HCT116 (cell line): ENCODE measurements around the gene REN. TPM values are rescaled to one million over a fixed set of nuclear protein-coding genes. Genes with fewer than 3 reads are reported as not detected.

Experiments used
- ATAC-seq: fragments of 200-7000 bp; cut with Tn5 transposase; 2 replicates; pipeline ENCODE4 v1.9.1; 2020; ENCODE audit warnings: mild to moderate bottlenecking, moderate library complexity
- BruUV-seq: library from RNA; stranded (reverse); fragments of 400-500 nt; replicated peaks from 2 replicates; lab custom pipeline; 2021; lab: Mats Ljungman, UMichigan
- CTCF ChIA-PET: fragments of 300-600 bp; sonication (Branson Sonifier 250); formaldehyde crosslinking; loops from one replicate; lab custom pipeline; 2021; ENCODE audit warnings: antibody characterized with exemption; lab: Charles Lee
- POLR2A ChIA-PET: fragments of 300-600, 350-600 bp; sonication (Branson Sonifier 250); formaldehyde crosslinking; loops from one replicate; lab custom pipeline; 2021; ENCODE audit warnings: antibody characterized with exemption; lab: Charles Lee
- RAD21 ChIA-PET, 2 experiments: fragments of 300-600 bp; sonication (Branson Sonifier 250); formaldehyde crosslinking; loops; one replicate each; lab custom pipeline; 2023; ENCODE audit warnings: low total read pairs in 2 of 2; ENCODE audit not compliant: uncharacterized antibody in 2 of 2, unreplicated experiment in 2 of 2, low non-redundant PET in 1 of 2; lab: Charles Lee
- DNase-seq: peaks from one replicate; pipeline ENCODE4 v3.0.0-alpha.2; 2010; ENCODE audit warnings: low read depth, low spot score
- H2AFZ ChIP-seq: fragments of 200-600 bp; shearing (Covaris generic), sonication (generic); 2 replicates; pipeline ENCODE4 v1.6.1; 2017; ENCODE audit warnings: low read depth, mixed run types, mixed read lengths, antibody characterized with exemption, low read length; ENCODE audit not compliant: poor library complexity, severe bottlenecking
- H3K27ac ChIP-seq: 2 replicates; pipeline ENCODE4 v1.5.1; 2012; ENCODE audit warnings: low read depth, low read length
- H3K27me3 ChIP-seq: fragments of 200-600 bp; sonication (generic); 2 replicates; pipeline ENCODE4 v1.6.1; 2016; ENCODE audit warnings: mixed run types, low read length, mixed read lengths; ENCODE audit not compliant: insufficient read depth
- H3K36me3 ChIP-seq, 2 experiments: fragments of 200-500 bp in 1 of 2; fragments of 200-600 bp in 1 of 2; sonication (Bioruptor generic) in 1 of 2; sonication (generic) in 1 of 2; 2 replicates each; pipeline versions ENCODE4 v1.5.1 to v1.6.1; 2014 to 2016; ENCODE audit warnings: low read length in 2 of 2, inconsistent platforms in 1 of 2, mixed read lengths in 1 of 2, mixed run types in 1 of 2; ENCODE audit not compliant: insufficient read depth in 2 of 2, control insufficient read depth in 1 of 2
- H3K4me1 ChIP-seq, 2 experiments: fragments of 200-600 bp in 1 of 2; sonication (generic) in 1 of 2; 2 replicates each; pipeline versions ENCODE4 v1.5.1 to v1.6.1; 2012 to 2017; ENCODE audit warnings: low read length in 2 of 2, inconsistent platforms in 1 of 2, mild to moderate bottlenecking in 1 of 2, mixed read lengths in 1 of 2, mixed run types in 1 of 2, moderate library complexity in 1 of 2; ENCODE audit not compliant: insufficient read depth in 2 of 2, control insufficient read depth in 1 of 2
- H3K4me2 ChIP-seq: fragments of 200-600 bp; sonication (generic); 2 replicates; pipeline ENCODE4 v1.6.1; 2017; ENCODE audit warnings: mixed run types, low read length, mixed read lengths
- H3K4me3 ChIP-seq, 2 experiments: fragments of 200-600 bp in 1 of 2; sonication (generic) in 1 of 2; replicated peaks in 1 of 2; 2 replicates each; pipeline ENCODE4 v1.5.1; 2011 to 2016; ENCODE audit warnings: low read length in 2 of 2, control low read depth in 1 of 2, low read depth in 1 of 2, mild to moderate bottlenecking in 1 of 2, mixed read lengths in 1 of 2, mixed run types in 1 of 2
- H3K79me2 ChIP-seq: fragments of 200-600 bp; sonication (generic); 2 replicates; pipeline ENCODE4 v1.6.1; 2017; ENCODE audit warnings: mild to moderate bottlenecking, mixed run types, low read length, moderate library complexity, mixed read lengths; ENCODE audit not compliant: insufficient read depth
- H3K9ac ChIP-seq: fragments of 200-600 bp; sonication (generic); 2 replicates; pipeline ENCODE4 v1.6.1; 2016; ENCODE audit warnings: low read length, mixed read lengths
- H3K9me2 ChIP-seq: fragments of 200-600 bp; sonication (generic), shearing (Covaris generic); 2 replicates; pipeline ENCODE4 v1.6.1; 2017; ENCODE audit warnings: mixed run types, mild to moderate bottlenecking, moderate library complexity; ENCODE audit not compliant: insufficient read depth
- H3K9me3 ChIP-seq, 2 experiments: fragments of 200-500 bp in 1 of 2; fragments of 200-600 bp in 1 of 2; sonication (Bioruptor generic) in 1 of 2; sonication (generic) in 1 of 2; 2 replicates each; pipeline ENCODE4 v1.6.1; 2014 to 2017; ENCODE audit warnings: low read length in 2 of 2, mixed read lengths in 2 of 2, inconsistent platforms in 1 of 2, low read depth in 1 of 2, mild to moderate bottlenecking in 1 of 2, mixed run types in 1 of 2, moderate library complexity in 1 of 2; ENCODE audit not compliant: control insufficient read depth in 1 of 2, insufficient read depth in 1 of 2
- H4K20me1 ChIP-seq: fragments of 200-600 bp; sonication (generic), shearing (Covaris generic); 2 replicates; pipeline ENCODE4 v1.6.1; 2017; ENCODE audit warnings: mixed run types, mild to moderate bottlenecking, moderate library complexity; ENCODE audit not compliant: insufficient read depth
- ATF3 ChIP-seq: IDR thresholded peaks from 2 replicates; pipeline ENCODE4 v1.6.1; 2012
- CBX3 ChIP-seq: IDR thresholded peaks from 2 replicates; pipeline ENCODE4 v1.6.1; 2012; ENCODE audit warnings: low read depth
- CEBPB ChIP-seq: IDR thresholded peaks from 2 replicates; pipeline ENCODE4 v1.6.1; 2012; ENCODE audit warnings: low read depth
- EGR1 ChIP-seq: IDR thresholded peaks from 2 replicates; pipeline ENCODE4 v1.6.1; 2012; ENCODE audit warnings: low read depth
- ELF1 ChIP-seq: IDR thresholded peaks from 2 replicates; pipeline ENCODE4 v1.6.1; 2012; ENCODE audit warnings: low read depth, borderline replicate concordance
- EZH2phosphoT487 ChIP-seq: fragments of 200-600 bp; IDR thresholded peaks from 2 replicates; pipeline ENCODE4 v1.6.1; 2018; ENCODE audit warnings: antibody characterized with exemption, borderline replicate concordance
- FOSL1 ChIP-seq: IDR thresholded peaks from 2 replicates; pipeline ENCODE4 v1.6.1; 2012; ENCODE audit warnings: low read depth
- POLR2A ChIP-seq: IDR thresholded peaks from 2 replicates; pipeline ENCODE4 v1.7.0; 2011; ENCODE audit warnings: borderline replicate concordance; ENCODE audit not compliant: insufficient read depth, insufficient read length; ENCODE audit errors: extremely low read depth
- RAD21 ChIP-seq: IDR thresholded peaks from 2 replicates; pipeline ENCODE4 v1.6.1; 2012; ENCODE audit warnings: low read depth, mild to moderate bottlenecking
- REST ChIP-seq: IDR thresholded peaks from 2 replicates; pipeline ENCODE4 v1.6.1; 2012; ENCODE audit warnings: low read depth
- SIN3A ChIP-seq: IDR thresholded peaks from 2 replicates; pipeline ENCODE4 v1.6.1; 2012; ENCODE audit warnings: low read depth
- SP1 ChIP-seq: IDR thresholded peaks from 2 replicates; pipeline ENCODE4 v1.6.1; 2012; ENCODE audit warnings: low read depth
- TCF7L2 ChIP-seq: IDR thresholded peaks from 2 replicates; pipeline ENCODE4 v1.7.0; 2011; ENCODE audit warnings: borderline replicate concordance, inconsistent platforms; ENCODE audit not compliant: insufficient read depth, insufficient read length; ENCODE audit errors: extremely low read depth
- YY1 ChIP-seq: IDR thresholded peaks from 2 replicates; pipeline ENCODE4 v1.6.1; 2011; ENCODE audit warnings: low read length, low read depth, moderate library complexity, mild to moderate bottlenecking; ENCODE audit not compliant: insufficient replicate concordance; ENCODE audit errors: extremely low read depth
- intact Hi-C: fragments of 100-400 bp; cut with micrococcal nuclease; formaldehyde crosslinking; loops from 2 replicates; pipeline ENCODE4 v1.10.0; 2022
- total RNA-seq: library from RNA; stranded (reverse); gene quantifications from one replicate; pipeline ENCODE4 v1.2.1, GENCODE V29; 2021; ENCODE audit not compliant: unreplicated experiment
- TF ChIP-seq, protein P1 (sequence below): IDR thresholded peaks from 2 replicates; pipeline ENCODE4 v1.6.1; 2011; ENCODE audit warnings: mild to moderate bottlenecking, low read length, moderate library complexity; ENCODE audit not compliant: insufficient replicate concordance; ENCODE audit errors: extremely low read depth
- TF ChIP-seq, protein P2 (sequence below), 3 experiments: fragments of 200-600 bp in 1 of 3; sonication (generic) in 1 of 3; IDR thresholded peaks in 2 of 3; conservative IDR thresholded peaks in 1 of 3; 2 replicates each; pipeline ENCODE4 v1.5.1; 2012 to 2017; ENCODE audit warnings: low read depth in 2 of 3, low read length in 2 of 3, antibody characterized with exemption in 1 of 3, borderline replicate concordance in 1 of 3, control low read depth in 1 of 3, mild to moderate bottlenecking in 1 of 3, mixed read lengths in 1 of 3, mixed run types in 1 of 3, moderate library complexity in 1 of 3; ENCODE audit not compliant: insufficient read depth in 1 of 3

REN gene
- total RNA-seq, 1 experiment from 2014 or later: 0.47 TPM

- Histone ChIP-seq H3K79me2 (no peaks in the 10 kb centered on the region), H3K4me3 (peak overlapping the region; percentile 51 to 71)
- intact Hi-C loops: no loop called here
- TF ChIP-seq, protein P1, sequence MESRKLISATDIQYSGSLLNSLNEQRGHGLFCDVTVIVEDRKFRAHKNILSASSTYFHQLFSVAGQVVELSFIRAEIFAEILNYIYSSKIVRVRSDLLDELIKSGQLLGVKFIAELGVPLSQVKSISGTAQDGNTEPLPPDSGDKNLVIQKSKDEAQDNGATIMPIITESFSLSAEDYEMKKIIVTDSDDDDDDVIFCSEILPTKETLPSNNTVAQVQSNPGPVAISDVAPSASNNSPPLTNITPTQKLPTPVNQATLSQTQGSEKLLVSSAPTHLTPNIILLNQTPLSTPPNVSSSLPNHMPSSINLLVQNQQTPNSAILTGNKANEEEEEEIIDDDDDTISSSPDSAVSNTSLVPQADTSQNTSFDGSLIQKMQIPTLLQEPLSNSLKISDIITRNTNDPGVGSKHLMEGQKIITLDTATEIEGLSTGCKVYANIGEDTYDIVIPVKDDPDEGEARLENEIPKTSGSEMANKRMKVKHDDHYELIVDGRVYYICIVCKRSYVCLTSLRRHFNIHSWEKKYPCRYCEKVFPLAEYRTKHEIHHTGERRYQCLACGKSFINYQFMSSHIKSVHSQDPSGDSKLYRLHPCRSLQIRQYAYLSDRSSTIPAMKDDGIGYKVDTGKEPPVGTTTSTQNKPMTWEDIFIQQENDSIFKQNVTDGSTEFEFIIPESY: no peak
- TF ChIP-seq TCF7L2 (no peak), EGR1 (no peak), SP1 (no peak), POLR2A (no peak), FOSL1 (no peak), CBX3 (no peak), ELF1 (no peak), RAD21 (no peak), YY1 (no peak), SIN3A (no peak), EZH2phosphoT487 (no peak), CEBPB (no peak), ATF3 (no peak), REST (no peak)
- TF ChIP-seq, protein P2, sequence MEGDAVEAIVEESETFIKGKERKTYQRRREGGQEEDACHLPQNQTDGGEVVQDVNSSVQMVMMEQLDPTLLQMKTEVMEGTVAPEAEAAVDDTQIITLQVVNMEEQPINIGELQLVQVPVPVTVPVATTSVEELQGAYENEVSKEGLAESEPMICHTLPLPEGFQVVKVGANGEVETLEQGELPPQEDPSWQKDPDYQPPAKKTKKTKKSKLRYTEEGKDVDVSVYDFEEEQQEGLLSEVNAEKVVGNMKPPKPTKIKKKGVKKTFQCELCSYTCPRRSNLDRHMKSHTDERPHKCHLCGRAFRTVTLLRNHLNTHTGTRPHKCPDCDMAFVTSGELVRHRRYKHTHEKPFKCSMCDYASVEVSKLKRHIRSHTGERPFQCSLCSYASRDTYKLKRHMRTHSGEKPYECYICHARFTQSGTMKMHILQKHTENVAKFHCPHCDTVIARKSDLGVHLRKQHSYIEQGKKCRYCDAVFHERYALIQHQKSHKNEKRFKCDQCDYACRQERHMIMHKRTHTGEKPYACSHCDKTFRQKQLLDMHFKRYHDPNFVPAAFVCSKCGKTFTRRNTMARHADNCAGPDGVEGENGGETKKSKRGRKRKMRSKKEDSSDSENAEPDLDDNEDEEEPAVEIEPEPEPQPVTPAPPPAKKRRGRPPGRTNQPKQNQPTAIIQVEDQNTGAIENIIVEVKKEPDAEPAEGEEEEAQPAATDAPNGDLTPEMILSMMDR (IDR thresholded peaks at IDR 0.05 in 2 of 3, conservative IDR thresholded peaks at IDR 0.05 in 1 of 3; ENCODE audit: borderline replicate concordance in 1 of 3, insufficient read depth in 1 of 3, low read depth in 2 of 3, low read length in 2 of 3): no peak
- TF ChIP-seq, all 23 proteins: peak for 0
- H3K4me2 ChIP-seq: peak overlapping the region; percentile 97
- CTCF ChIA-PET: interaction anchor here (0.9 to 4.3 kb wide), 5 partner anchors 12 to 248 kb away, joined by 3 to 18 read pairs (median 6); no protein-coding TSS in a partner anchor
- H3K9me3 ChIP-seq: no peaks in the 10 kb centered on the region
- H3K36me3 ChIP-seq: no peaks in the 10 kb centered on the region
- no peak overlapping the region for H2AFZ ChIP-seq
- DNase-seq: no peak
- H3K27me3 ChIP-seq: no peaks in the 10 kb centered on the region
- H3K27ac ChIP-seq: peak overlapping the region; percentile 37; the same call in 1 of the 2 replicates
- H4K20me1 ChIP-seq: no peaks in the 10 kb centered on the region
- H3K9me2 ChIP-seq: no peaks in the 10 kb centered on the region
- POLR2A ChIA-PET: interaction anchor here (0.6 to 1.3 kb wide), 2 partner anchors 280 to 421 kb away, joined by 3 to 4 read pairs; no protein-coding TSS in a partner anchor
- peak; percentile 20 for ATAC-seq
- peaks cover 8 to 27% of the 10 kb centered on the region in 2 experiments for H3K4me1 ChIP-seq
- peak overlapping the region; percentile 72 for H3K9ac ChIP-seq
- BruUV-seq: no TSS peak
- RAD21 ChIA-PET: no interaction called here
Observed at GRCh38 chr1:204150702-204151551, 15.2 kb downstream of the REN start.
